ENCODE results near the gene FOLR1.

Gene FOLR1

DNA sequence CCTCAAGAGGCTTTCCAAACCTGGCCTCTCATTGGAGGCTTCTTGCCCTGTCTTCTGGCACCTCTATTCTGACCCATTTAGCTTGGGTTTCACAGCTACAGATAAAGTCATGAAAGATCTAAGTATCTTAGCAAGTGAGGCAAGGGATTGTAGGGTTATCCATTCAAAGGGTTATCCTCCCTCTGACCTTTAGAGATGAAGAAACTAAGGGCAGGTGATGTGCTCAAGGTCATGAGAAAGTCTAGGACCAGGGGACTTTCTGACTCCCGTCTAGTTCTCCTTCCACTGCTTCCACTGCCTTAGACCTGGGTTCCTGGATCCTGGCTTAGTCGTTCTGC is 44.8 kb downstream of the FOLR1 start:
- DNase-seq = no peak

- no peak for DNase-seq
Observed at GRCh38 chr11:72237112-72237931, 45.4 kb downstream of the FOLR1 start.

GRCh38 chr11:72238040-72238450 is 46.1 kb downstream of the FOLR1 start:
- peak; percentile 66 to 75 for DNase-seq

DNA sequence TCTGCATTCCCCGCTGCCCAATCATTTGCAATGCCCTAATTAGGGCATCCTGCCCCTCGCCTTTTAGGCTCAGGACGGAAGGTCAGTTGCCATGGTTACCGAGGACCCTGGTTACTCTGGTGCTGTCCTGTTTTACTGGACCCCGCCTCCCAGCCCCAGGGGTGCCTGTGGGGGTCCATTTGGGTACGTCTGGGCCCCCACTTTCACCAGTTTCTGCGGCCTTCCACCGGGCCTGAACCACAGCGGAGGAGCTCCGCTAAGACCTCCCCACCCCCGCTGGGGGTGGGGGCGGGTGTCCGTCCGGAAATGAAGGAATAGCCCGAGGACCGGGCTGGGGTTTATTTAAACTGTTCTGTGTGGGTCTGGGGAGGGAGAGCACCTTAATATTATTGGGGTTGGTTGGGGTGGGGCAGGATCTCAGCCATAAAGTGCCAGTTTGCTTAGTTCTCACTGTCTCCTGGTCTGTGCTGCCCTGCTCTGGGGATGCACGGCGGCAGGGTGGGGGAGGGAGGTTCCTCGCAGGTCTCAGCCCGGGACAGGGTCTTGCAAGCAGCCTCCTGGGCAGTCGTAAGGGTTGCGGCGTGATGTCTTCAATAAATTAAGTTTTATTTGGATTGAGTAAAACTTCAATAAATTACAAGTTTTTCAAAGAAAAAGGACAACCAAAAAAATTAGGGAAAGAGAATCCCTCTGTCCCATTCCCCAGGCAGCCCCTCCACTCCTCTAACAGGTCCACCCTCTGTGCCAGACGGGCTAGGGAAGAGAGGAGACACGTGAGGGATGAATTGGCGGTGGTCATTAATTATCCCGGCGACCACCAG is 46.8 kb downstream of the FOLR1 start:
- no peak for DNase-seq

DNA sequence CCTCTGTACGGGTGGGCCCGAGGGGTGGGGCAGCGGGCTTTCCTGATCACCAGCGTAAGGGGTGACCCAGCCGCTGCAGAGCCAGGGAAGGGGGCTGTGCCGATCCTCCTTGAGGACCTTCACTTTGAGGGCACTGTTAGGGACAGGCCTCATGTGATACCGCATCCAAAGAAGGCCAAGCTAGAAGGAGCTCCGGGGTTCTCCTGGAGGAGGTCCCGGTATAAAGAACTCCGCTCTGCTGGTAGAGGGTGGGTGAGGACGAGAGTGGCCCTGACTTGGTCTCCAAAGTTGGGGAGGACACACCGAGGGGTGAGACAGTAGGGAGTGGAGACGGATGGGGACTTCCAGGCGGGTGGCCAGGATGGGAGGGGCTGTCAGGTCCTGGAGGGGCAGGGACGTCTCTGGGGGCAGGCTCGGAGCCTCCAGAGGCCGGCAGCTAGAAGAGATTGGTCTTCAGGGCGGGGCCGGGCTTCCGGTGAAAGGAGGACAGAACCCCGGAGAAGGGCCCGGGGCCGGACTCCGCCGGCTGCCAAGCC is 47.4 kb downstream of the FOLR1 start:
- DNase-seq = peak in 1 of 2 experiments; percentile 38

DNA sequence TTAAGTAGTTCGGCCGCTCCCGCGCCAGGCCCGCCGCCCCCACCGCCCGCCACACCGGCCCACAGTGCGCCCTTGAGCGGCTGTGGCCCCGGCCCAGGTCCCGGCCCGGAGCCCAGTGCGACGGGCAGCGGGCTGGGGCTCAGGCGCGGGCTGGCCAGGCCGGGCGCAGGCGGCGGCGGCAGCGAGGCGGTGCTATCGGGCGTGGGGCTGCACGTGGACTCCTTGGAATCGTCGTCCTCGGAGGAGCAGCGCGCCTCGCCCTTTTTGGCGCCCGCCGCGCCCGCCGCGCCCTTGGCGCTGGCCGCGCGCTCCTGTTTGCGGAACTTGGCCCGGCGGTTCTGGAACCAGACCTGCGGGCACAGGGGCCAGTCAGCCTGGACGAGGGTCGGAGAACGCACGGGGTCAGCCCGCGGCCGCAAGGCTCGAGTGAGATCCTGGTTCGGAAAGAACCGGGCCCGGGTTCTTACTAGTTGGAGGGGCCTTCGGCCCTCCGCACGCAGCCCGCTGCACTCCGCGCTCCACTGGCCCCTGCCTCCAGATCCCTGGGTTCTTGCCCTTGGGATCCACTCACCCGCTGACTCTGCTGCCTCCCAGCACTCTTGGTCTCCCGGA is 48.0 kb downstream of the FOLR1 start:
- peak in 1 of 2 experiments; percentile 38 for DNase-seq

- DNase-seq = peak; percentile 44 to 46
Observed at GRCh38 chr11:72240461-72241290, 48.7 kb downstream of the FOLR1 start.

- DNase-seq = no peak
Observed at GRCh38 chr11:72241291-72241781, 49.4 kb downstream of the FOLR1 start.

- no peak for DNase-seq
Observed at GRCh38 chr11:72242141-72242540, 50.2 kb downstream of the FOLR1 start.

DNA sequence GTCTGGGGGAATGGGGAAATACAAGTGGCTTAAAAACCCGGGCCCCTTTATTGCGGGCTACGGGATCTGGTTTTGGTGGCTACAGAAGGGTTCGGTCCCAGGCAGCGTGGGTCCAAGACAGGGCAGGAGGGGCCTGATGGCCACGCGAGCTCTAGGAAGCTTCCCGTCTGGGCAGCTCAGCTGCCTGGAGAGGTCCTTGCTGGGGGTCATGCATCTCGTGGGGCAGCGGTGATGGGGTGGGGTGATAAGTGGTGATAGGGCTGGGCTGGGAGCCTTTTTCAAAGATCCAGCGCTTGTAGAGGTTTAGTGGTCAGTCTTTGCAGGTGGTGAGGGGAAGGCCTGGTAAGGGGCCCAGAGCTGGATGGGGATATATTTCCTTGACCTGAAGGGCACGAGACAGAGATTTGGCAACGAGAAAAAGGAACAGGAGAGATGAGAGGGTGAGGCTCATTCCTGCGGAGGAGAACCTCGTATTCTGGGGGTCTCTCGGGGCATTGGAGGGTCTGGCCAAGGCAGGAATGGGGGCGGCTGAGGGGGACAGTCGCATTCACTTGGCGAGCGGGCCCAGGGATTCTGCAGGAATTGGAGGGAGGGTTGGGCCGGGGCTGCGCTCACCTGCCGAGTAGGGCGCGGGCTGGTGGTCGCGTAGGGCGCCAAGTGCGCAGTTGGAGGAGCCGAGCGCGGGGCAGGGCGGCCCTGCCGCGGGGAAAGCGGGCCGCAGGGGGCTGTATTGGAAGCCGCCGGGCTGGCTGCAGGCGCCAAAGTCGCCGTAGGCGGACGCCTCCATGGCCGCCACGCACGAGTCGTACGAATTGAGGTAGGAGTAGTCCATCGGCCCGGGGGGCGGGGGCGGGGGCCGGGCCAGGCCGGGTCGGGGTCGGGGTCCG is 51.5 kb downstream of the FOLR1 start:
- no peak for DNase-seq

DNA sequence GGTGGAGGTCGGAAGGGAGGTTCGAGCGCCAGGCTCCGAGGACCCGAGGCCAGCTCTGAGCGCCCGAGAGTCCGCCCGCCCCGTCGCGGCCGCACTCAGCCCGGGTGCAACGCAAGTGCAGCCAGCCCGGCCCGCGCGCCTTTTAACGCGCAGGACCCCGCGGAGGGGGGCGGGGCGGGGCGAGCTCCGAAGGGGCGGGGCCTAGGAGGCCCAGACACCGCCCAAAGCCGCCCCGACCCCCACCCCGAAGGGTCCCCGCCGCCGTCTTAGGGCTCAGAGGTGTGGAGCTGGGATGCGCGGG is 52.1 kb downstream of the FOLR1 start, which contains the start of gene PHOX2A:
PHOX2A (minus strand) TSS at position 117 of the 301 bp plus-strand sequence. CDS start 172 bp downstream, outside the sequence.
- DNase-seq = no peak

DNA sequence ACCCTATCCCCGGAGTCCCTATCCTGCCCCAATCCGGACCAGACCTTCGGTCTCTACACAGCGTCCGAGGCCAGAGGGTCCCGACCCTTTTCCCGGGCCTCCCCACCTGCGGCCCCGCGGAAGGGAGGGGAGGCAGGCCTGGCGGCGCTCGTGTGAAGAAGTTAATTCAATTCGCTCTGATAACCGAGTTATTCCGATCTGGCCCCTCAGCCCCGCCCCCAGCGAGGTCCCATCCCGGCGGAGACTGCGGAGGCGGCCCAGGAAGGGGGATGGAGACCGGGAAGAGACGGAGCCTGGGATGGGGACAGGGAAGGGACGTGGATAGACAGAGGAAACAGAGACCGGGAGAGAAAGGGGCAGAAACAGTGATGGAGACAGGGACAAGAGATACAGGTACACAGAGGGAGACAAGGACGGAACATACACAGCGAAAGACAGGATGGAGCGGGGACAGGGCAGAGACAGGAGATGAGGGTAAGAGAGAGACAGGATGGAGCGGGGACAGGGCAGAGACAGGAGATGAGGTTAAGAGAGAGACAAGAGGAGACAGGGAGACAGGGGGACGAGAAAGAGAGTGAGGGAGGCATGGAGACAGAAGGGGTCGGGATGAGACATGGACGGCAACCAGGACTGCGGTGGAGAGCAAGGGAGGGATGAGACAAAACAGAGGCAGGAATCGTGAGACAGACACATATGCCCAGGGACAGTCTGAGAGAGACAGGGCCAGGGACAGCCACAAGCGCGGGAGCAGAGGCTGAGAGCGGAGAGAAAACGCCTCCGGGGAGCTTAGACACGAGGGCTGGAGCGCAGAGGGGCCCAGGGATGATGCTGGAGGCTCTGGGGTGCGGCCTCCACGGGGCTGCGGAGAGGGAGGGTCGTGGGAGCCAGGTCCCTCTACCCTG is 52.7 kb downstream of the FOLR1 start:
- no peak for DNase-seq

DNA sequence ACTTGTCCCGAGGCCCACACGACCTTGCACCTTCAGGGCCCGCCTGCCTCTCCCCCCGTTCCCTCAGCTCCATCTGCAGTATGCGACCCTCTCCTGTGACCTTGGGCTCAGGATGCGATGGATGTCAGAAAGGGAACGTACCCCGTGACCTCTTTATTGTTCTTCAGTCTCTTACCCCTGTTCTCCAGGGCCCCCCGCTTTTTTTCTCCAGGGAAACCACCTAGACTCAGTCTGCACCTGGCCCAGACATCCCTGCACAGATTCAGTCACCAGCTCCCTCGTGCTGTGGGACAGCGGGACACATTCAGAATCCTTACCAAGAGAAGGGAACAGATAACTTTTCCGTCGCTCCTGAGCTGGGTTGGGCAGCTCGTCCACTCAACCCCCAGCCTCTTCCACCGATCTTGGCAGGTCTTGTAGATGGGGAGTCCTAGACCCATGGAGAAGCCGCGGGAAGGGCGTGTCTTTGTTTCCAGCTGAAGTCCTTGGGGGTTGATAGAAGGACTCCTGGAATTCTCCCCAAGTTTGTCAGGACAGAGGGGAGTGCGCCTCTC is 53.4 kb downstream of the FOLR1 start:
- DNase-seq = no peak
